ENCODE measurements around the gene CEP72. TPM values are rescaled to one million over a fixed set of nuclear protein-coding genes. Genes with fewer than 3 reads are reported as not detected.

CEP72 gene
- total and polyA plus RNA-seq, 10 of the 15 experiments (the other 5 are each of a cell fraction or from before 2014, with no cell fraction given): 0.35 to 13.5 (median 8.3) TPM

DNA sequence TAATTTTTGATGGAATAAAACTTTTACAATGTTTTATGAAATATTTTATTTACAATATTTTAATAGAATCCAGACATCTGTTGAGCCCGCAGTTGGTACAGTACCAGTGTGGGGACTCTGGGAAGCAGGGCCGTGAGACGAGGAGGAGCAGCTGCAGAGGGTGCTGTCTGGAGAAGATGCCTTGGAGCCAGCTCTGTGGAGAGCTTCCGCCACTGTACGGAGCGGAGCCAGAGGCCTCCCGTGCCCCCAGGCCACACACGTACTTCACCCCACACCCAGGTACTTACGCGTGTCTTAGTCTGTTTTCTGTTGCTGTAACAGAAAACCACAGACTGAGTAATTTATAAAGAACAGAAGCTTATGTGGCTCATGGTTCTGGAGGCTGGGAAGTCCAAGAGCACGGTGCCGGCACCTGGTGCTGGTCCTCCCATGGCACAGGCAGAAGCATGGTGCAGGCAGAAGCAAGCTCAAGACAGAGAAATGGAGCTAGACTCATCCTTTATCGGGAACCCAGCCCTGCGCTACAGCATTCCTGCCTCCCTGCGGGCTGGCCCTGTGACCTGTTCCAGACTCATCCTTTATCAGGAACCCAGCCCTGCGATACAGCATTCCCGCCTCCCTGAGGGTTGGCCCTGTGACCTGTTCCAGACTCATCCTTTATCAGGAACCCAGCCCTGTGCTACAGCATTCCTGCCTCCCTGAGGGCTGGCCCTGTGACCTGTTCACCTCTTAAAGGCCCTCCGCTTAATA is 23.3 kb downstream of the CEP72 start:
- ATAC-seq (no peak), FAIRE-seq (no peak), DNase-seq (ENCODE audit: low read depth, low spot score) (no peak)
- H4K20me1 ChIP-seq (ENCODE audit: control insufficient read depth, insufficient read depth): no peaks in the 10 kb centered on the region
- H3K79me2 ChIP-seq (ENCODE audit: control insufficient read depth, insufficient read depth, low read length): no peaks in the 10 kb centered on the region
- H2AFZ ChIP-seq (ENCODE audit: control insufficient read depth, low read depth, low read length): no peak overlapping the region
- TF ChIP-seq RCOR1 (conservative IDR thresholded peaks at IDR 0.05; ENCODE audit: low read depth, low read length): no peak
- no peak overlapping the region for H3K4me2 ChIP-seq (ENCODE audit: control insufficient read depth, insufficient read depth)
- ChIA-PET CTCF (no interaction called here), SMC1A (ENCODE audit: uncharacterized antibody, unreplicated experiment) (no interaction called here), POLR2A (no interaction called here), RAD21 (ENCODE audit: unreplicated experiment) (no interaction called here)
- H3K27ac ChIP-seq (ENCODE audit: control insufficient read depth, insufficient read depth): no peak overlapping the region
- H3K27me3 ChIP-seq (replicated peaks in 1 of 2; ENCODE audit: control insufficient read depth in 2 of 2, insufficient read depth in 2 of 2, low read length in 1 of 2): no peaks in the 10 kb centered on the region
- in situ Hi-C loops (cut with MboI) (no loop called here), intact Hi-C loops (cut with micrococcal nuclease; ENCODE audit: unreplicated experiment) (no loop called here)
- no peaks in the 10 kb centered on the region; the same call in 2 of the 3 replicates for H3K9me3 ChIP-seq (replicated peaks; ENCODE audit: control insufficient read depth, insufficient read depth, low read length)
- BruUV-seq (replicated peaks): no TSS peak
- H3K4me3 ChIP-seq: no peak overlapping the region
- H3K36me3 ChIP-seq (ENCODE audit: control insufficient read depth in 2 of 2, insufficient read depth in 2 of 2, low read length in 1 of 2): peaks cover 11 to 25% of the 10 kb centered on the region in 2 experiments; a peak in 3 of 4 replicates
- WGBS (ENCODE audit: insufficient coverage, insufficient replicate concordance, low lambda C conversion rate, missing lambda C conversion rate): 94% methylated on average over 18 of the region's 18 CpGs
- no peaks in the 10 kb centered on the region for H3K4me1 ChIP-seq (ENCODE audit: control insufficient read depth, insufficient read depth, low read length)
- no peak overlapping the region for H3K9ac ChIP-seq (ENCODE audit: control insufficient read depth, insufficient read depth, low read length)

DNA sequence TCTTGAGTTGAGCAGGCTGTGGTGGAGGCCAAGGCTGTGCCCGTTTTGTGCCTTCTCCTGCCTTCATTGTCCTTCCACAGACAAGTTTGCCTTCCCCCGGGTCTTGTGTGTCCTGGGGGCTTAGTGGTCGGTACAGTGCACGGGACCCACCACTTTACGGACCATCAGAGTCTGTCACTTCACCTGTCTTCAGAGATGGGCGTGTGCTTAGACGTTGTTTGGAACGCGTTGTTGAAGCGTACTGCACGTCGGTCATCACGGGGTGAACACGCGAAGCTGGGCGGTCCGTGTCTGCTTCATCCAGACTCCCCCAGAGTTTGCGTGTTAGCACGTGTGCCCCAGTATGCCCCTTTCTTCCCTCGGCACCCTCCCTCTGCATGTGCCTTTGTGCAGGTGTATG is 24.8 kb downstream of the CEP72 start:
- ATAC-seq: no peak
- CTCF ChIA-PET: no interaction called here
- BruUV-seq (replicated peaks): no TSS peak
- no peak for DNase-seq (ENCODE audit: low read depth, low spot score)
- Histone ChIP-seq H3K9ac (ENCODE audit: control insufficient read depth, insufficient read depth, low read length) (no peak overlapping the region), H3K4me1 (ENCODE audit: control insufficient read depth, insufficient read depth, low read length) (no peaks in the 10 kb centered on the region), H3K4me3 (no peak overlapping the region), H3K9me3 (replicated peaks; ENCODE audit: control insufficient read depth, insufficient read depth, low read length) (no peaks in the 10 kb centered on the region; the same call in 2 of the 3 replicates), H3K36me3 (ENCODE audit: control insufficient read depth in 2 of 2, insufficient read depth in 2 of 2, low read length in 1 of 2) (peaks cover 11 to 35% of the 10 kb centered on the region in 2 experiments; a peak in 3 of 4 replicates), H3K27ac (ENCODE audit: control insufficient read depth, insufficient read depth) (no peak overlapping the region), H3K27me3 (replicated peaks in 1 of 2; ENCODE audit: control insufficient read depth in 2 of 2, insufficient read depth in 2 of 2, low read length in 1 of 2) (no peaks in the 10 kb centered on the region), H3K4me2 (ENCODE audit: control insufficient read depth, insufficient read depth) (no peak overlapping the region), H2AFZ (ENCODE audit: control insufficient read depth, low read depth, low read length) (no peak overlapping the region), H4K20me1 (ENCODE audit: control insufficient read depth, insufficient read depth) (no peaks in the 10 kb centered on the region), H3K79me2 (ENCODE audit: control insufficient read depth, insufficient read depth, low read length) (no peaks in the 10 kb centered on the region)
- intact Hi-C loops (cut with micrococcal nuclease; ENCODE audit: unreplicated experiment): no loop called here
- SMC1A ChIA-PET (ENCODE audit: uncharacterized antibody, unreplicated experiment): no interaction called here
- POLR2A ChIA-PET: no interaction called here
- in situ Hi-C loops (cut with MboI): no loop called here
- RAD21 ChIA-PET (ENCODE audit: unreplicated experiment): no interaction called here
- WGBS (ENCODE audit: insufficient coverage, insufficient replicate concordance, low lambda C conversion rate, missing lambda C conversion rate): 89% methylated on average over 20 of the region's 20 CpGs
- FAIRE-seq: no peak
- no peak for TF ChIP-seq SPI1 (IDR thresholded peaks at IDR 0.05; ENCODE audit: borderline replicate concordance, insufficient read depth, low read depth, low read length)
- TF ChIP-seq, protein P1, sequence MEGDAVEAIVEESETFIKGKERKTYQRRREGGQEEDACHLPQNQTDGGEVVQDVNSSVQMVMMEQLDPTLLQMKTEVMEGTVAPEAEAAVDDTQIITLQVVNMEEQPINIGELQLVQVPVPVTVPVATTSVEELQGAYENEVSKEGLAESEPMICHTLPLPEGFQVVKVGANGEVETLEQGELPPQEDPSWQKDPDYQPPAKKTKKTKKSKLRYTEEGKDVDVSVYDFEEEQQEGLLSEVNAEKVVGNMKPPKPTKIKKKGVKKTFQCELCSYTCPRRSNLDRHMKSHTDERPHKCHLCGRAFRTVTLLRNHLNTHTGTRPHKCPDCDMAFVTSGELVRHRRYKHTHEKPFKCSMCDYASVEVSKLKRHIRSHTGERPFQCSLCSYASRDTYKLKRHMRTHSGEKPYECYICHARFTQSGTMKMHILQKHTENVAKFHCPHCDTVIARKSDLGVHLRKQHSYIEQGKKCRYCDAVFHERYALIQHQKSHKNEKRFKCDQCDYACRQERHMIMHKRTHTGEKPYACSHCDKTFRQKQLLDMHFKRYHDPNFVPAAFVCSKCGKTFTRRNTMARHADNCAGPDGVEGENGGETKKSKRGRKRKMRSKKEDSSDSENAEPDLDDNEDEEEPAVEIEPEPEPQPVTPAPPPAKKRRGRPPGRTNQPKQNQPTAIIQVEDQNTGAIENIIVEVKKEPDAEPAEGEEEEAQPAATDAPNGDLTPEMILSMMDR (IDR thresholded peaks at IDR 0.05 in 2 of 3, conservative IDR thresholded peaks at IDR 0.05 in 1 of 3; ENCODE audit: control insufficient read depth in 2 of 3, extremely low read depth in 1 of 3, insufficient read depth in 1 of 3, low read depth in 3 of 3, low read length in 3 of 3): no peak
- TF ChIP-seq, protein P2, sequence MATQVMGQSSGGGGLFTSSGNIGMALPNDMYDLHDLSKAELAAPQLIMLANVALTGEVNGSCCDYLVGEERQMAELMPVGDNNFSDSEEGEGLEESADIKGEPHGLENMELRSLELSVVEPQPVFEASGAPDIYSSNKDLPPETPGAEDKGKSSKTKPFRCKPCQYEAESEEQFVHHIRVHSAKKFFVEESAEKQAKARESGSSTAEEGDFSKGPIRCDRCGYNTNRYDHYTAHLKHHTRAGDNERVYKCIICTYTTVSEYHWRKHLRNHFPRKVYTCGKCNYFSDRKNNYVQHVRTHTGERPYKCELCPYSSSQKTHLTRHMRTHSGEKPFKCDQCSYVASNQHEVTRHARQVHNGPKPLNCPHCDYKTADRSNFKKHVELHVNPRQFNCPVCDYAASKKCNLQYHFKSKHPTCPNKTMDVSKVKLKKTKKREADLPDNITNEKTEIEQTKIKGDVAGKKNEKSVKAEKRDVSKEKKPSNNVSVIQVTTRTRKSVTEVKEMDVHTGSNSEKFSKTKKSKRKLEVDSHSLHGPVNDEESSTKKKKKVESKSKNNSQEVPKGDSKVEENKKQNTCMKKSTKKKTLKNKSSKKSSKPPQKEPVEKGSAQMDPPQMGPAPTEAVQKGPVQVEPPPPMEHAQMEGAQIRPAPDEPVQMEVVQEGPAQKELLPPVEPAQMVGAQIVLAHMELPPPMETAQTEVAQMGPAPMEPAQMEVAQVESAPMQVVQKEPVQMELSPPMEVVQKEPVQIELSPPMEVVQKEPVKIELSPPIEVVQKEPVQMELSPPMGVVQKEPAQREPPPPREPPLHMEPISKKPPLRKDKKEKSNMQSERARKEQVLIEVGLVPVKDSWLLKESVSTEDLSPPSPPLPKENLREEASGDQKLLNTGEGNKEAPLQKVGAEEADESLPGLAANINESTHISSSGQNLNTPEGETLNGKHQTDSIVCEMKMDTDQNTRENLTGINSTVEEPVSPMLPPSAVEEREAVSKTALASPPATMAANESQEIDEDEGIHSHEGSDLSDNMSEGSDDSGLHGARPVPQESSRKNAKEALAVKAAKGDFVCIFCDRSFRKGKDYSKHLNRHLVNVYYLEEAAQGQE (IDR thresholded peaks at IDR 0.05; ENCODE audit: low read depth, low read length): no peak
- TF ChIP-seq IRF4 (IDR thresholded peaks at IDR 0.05; ENCODE audit: low read depth, low read length): no peak
- no peak for TF ChIP-seq SP1 (IDR thresholded peaks at IDR 0.05; ENCODE audit: low read depth, low read length)
- TF ChIP-seq NBN (IDR thresholded peaks at IDR 0.05): no peak
- TF ChIP-seq, protein P3, sequence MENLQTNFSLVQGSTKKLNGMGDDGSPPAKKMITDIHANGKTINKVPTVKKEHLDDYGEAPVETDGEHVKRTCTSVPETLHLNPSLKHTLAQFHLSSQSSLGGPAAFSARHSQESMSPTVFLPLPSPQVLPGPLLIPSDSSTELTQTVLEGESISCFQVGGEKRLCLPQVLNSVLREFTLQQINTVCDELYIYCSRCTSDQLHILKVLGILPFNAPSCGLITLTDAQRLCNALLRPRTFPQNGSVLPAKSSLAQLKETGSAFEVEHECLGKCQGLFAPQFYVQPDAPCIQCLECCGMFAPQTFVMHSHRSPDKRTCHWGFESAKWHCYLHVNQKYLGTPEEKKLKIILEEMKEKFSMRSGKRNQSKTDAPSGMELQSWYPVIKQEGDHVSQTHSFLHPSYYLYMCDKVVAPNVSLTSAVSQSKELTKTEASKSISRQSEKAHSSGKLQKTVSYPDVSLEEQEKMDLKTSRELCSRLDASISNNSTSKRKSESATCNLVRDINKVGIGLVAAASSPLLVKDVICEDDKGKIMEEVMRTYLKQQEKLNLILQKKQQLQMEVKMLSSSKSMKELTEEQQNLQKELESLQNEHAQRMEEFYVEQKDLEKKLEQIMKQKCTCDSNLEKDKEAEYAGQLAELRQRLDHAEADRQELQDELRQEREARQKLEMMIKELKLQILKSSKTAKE (IDR thresholded peaks at IDR 0.05; ENCODE audit: low read depth, poor library complexity, severe bottlenecking): no peak
- TF ChIP-seq CREM (IDR thresholded peaks at IDR 0.05; ENCODE audit: low read depth): no peak

All from GM12878 (cell line).